CD4-positive, alpha-beta T cell treated with Interleukin-15 for 4 hours (primary cell): ENCODE measurements around the gene GAREM2.

Experiments used
- DNase-seq: peaks from one replicate; pipeline ENCODE4 v3.0.0-alpha.2; 2020; ENCODE audit warnings: low spot score

Gene GAREM2

DNA sequence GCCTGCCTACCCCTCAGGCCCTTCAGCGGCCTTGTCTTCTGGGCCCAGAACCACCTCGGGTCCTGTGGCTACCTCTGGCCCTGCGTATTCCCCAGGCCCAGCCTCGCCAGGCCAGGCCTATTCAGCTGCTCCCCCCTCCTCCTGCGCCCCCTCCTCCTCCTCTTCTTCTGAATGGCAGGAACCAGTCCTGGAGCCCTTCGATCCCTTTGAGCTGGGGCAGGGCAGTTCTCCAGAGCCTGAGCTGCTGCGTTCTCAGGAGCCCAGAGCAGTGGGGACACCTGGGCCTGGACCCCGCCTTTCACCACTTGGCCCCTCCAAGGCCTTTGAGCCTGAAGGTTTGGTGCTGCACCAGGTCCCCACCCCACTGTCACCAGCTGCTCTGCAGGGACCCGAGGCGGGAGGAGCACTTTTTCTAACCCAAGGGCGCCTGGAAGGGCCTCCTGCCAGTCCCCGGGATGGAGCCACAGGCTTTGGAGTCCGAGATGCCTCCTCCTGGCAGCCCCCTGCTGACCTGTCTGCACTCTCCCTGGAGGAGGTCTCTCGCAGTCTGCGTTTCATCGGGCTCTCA is 14.7 kb downstream of the GAREM2 start:
- no peak for DNase-seq

DNA sequence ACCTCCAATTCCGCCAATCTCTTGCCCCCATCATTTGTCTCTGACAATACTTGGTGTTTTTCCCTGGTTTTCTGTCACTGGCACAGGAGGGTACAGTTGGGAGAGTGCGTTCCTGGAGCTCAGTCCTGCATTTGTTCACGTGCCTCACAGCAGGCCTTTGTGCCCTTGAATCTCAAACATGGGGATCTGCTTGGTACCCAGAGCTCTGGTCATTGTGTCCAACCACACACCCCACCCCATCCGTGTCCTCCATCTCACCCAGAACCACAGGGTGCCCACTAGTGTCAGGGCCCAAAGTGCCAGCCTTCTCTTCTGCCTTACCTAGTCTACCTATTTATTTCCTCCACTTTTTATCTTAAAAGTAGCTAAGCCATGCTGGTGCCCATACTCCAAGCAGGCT is 16.2 kb downstream of the GAREM2 start:
- DNase-seq = no peak

DNA sequence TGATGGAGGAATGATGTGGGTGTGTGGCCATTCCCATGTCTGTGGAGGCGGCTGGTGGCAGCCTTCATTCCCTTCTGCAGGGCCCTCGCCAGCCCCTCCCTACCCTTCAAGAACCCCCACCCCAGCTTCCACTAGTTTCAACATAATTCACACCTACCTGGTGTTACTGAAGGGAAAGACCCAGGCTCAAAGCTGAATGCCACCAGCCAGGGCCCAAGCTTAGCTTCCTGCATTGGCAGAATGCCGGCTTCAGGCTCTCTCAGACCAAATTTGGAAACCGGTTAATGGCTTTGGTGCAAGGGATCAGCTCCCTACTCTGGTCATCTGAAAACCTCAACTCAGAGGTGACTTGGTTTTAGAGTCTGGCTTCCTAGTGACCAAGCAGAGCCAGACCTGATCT is 16.9 kb downstream of the GAREM2 start:
- no peak for DNase-seq

DNA sequence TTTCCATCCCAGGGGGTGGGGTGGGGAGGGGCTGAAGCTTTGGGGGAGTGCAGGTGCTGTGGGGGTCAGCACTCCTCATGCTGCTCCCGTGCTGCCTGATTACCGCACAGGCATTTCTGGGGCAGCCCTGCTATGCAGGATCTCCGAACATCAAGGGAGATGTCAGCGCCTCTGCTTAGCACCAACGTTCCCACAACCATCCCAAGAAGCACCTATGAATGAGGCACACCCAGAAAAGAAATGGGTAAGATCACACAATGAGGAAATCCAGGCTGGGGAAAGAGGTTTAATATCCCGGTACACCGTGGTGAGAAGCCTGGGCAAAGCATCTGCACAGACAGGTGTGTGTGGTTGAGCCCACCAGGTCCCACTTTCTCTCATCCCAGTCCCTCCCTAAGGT is 17.5 kb downstream of the GAREM2 start:
- no peak for DNase-seq

DNA sequence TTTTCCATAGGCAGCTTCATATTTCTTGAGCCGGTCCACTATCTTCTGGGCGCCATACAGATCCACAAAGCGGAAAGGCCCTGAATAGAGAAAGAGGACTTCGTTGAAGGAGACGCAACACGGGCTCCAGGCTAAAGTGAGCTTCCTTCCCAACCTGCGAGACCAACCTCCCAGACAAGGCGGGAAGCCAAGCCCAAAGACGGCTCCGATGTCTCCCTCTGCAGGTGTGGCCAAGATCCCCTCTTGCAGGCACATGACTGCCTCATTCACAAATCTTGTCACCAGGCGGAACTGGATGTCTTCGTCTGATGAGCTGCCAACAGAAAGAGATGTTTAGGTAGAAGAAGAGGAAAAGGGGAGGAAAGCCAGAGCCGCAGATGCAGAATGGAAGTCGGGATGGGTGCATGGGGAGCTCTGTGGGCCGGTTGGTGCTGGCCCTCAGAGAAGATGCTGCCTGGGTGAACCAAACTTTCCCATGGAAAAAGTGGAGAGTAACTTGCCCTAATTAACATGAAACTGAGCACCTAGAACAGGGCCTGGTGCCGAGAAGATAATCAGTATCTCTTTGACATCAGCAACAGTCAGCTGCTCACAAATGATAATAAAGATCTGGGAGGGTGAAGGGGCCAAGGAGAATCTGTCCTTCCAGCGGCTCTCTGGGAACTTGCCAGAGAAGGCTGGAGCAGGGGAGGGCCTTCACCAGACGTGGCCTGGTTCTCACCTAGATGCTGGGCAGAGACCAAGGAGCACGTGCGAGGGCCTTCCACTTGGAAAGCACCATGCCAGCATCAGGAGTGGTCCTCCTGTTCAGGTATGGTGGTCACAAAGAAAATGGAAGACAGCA is 18.6 kb downstream of the GAREM2 start:
- no peak for DNase-seq

GRCh38 chr2:26193578-26194231 is 20.8 kb downstream of the GAREM2 start:
- DNase-seq = no peak

DNA sequence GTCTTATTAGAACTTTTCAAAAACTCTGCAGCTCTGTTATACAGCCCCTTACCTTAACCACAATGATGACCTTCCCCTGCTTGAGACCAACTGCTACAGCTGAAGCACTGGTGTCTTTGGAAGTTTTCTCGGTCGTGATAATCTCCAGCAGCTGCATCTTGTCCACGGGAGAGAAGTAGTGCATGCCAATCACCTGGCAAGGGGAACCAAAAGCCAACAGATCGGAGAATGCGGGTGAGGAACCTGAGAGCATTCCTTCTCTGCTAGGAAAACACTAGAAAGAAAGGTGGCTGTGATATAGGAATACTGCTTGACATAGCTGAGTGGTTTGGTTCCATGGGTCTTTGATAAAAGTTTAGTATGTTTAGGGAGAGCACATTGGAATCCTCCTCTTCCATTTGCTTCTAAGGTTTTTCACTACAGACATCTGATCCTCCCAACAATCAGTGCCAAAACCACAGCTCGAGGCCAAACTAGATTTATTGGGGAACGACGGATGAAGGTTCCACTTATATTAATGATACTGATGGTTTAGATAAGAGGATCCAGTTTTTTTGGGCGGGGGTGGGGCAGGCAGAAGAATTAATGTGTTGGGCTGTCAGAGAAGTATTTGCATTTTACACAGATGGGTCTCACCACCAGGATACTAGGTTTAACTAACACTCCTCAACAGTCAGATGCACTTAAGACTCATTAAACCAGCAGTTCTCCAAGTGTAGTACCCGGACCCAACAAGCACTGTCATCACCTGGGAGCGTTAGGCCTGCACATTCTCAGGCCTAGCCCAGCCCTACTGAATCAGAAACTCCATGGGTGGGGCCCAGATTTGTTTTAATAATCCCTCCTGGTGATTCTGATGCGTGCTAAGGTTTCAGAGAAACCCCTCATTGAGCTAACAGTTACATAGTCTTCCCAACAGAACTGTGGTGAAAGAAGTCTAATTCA is 22.4 kb downstream of the GAREM2 start:
- DNase-seq = no peak

GRCh38 chr2:26196683-26197418 is 24.0 kb downstream of the GAREM2 start:
- no peak for DNase-seq

DNA sequence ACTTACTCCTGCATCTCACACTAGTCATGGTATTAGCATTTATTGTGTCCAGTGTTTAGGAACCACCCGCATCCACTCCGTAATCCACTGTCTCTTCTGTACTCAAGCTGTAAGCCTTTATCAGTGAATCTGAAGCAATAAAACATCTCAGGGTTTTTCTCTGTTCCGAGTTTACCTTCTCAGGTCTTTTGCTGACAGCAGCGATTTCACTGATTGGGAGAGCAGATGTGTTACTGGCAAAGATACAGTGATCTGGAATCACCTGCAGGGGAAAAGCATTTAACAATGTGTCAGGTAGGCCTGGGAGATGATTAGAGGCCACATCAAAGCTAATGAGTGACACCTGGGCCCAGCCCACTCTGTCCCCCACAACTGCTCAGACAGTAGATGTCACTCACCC is 24.6 kb downstream of the GAREM2 start:
- no peak for DNase-seq

DNA sequence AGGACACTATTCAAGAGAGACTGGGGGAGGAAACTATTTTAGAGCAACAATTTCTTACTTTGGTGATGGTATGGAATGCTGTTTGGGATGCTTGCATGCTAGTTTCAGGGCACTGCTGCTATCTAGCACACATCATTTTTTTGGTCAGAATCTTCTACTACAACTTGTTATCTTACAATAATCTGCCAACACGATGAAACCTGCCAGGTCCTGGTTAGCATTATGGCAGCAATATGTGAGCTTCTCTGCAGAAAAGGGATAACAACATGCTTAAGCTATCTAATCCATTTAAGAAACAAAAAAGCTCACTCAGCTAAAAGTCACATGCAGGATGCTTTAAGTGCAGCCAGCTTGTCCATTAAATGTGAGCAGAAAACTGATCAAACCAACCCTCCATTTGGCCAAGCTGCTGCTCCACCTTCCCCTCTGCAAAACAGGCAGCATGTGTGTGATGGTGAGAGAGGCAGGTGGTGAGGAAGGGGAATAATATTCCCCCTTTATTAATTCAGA is 30.1 kb downstream of the GAREM2 start:
- no peak for DNase-seq

GRCh38 chr2:26203906-26204305 is 31.0 kb downstream of the GAREM2 start:
- DNase-seq = no peak

DNA sequence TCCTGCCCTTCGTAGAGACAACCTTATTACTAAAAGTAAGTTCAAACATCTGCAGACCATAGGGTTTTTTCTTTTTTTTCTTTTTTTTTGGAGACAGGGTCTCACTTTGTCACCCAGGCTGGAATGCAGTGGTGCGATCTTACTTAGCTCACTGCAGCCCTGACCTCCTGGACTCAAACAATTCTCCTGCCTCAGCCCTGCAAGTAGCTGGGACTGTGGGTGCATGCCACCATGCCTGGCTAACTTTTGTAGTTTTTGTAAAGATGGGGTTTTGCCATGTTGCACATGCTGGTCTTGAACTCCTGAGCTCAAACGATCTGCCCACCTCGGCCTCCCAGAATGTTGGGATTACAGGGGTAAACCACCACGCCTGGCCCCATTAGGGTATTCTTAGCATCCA is 39.1 kb downstream of the GAREM2 start:
- DNase-seq = no peak

- no peak for DNase-seq
Observed at GRCh38 chr2:26214759-26215158, 41.9 kb downstream of the GAREM2 start.

DNA sequence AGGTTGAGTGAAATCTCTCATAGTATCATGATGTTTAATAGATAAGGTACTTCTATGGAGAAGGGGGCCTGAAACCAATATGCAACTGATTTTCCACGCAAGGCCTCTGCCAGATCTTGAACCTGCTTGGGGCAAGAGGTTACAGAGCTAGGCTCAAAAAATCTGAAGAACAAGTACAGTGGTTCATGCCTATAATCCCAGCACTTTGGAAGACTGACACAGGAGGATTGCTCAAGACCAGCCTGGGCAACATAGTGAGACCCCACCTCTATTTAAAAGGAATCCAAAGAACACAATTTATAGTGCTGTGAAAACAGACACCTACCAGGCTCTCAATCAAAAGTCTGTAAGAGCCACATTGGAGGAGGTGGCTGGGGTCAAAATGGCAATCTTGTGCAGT is 42.9 kb downstream of the GAREM2 start:
- no peak for DNase-seq

GRCh38 chr2:26216587-26216986 is 43.7 kb downstream of the GAREM2 start:
- no peak for DNase-seq

- no peak for DNase-seq
Observed at GRCh38 chr2:26217720-26218119, 44.8 kb downstream of the GAREM2 start.

DNA sequence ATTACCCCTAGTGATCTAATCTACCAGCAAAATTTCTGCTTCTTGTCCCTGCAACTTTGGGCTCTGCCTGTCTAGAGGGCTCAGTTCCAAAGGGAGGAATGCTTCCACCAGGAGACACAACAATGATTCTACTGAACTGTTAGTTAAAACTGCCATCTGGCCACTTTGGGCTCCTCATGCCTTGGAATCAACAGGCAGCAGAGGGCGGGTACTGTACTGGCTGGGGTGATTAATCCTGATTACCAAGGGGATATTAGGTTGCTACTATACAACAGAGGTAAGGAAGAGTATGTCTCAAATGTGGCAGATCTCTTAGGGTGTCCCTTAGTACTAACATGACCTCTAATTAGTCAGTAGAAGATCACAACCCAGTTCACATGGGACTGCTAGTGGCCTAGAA is 50.1 kb downstream of the GAREM2 start:
- DNase-seq = no peak

DNA sequence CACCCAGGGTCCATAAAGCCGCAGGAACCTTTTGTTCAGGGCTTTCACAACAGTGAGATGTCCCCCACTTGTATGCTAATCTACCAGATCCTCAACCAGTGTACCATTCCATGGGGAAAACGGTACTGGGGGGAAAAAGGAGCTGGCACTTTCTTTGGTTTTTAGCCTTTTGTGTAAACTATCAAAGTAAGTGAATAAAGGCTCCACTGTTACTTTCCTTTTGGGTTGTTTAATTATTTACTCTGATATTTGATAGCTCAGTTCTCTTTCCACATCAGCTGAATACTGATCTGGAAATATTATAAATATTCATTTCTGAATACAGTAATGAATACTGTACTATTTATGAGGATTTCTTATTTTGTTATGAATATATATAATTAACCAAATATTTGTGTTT is 51.2 kb downstream of the GAREM2 start:
- DNase-seq = no peak

DNA sequence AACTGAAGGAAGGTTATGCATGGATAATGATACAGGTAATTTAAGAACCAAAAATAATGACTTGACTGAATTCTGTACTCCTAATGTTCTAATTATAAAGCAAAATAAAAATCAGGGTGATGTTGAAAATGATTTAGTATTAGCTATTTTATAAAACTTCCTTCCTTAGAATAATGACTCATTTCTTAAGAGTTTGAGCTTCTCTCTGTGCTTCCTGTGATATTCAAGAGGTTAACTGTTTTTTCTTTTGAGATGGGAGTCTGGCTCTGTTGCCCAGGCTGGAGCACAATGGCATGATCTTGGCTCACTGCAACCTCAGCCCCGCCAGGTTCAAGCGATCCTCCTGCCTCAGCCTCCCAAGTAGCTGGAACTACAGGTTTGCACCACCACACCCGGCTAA is 56.7 kb downstream of the GAREM2 start:
- no peak for DNase-seq

- DNase-seq = no peak
Observed at GRCh38 chr2:26230806-26231205, 57.9 kb downstream of the GAREM2 start.

DNA sequence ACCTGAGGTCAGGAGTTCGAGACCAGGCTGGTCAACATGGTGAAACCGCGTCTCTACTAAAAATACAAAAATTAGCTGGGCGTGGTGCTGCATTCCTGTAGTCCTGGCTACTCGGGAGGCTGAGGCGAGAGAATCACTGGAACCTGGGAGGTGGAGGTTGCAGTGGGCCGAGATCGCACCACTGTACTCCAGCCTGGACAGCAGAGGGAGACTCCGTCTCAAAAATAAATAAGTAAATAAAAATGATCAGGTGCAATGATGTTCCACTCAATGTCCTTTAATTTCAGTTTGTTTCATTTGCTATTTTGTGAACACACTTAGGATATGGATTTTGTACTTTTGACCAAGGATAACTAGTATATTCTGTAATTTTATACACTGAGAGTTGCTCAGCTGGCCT is 62.2 kb downstream of the GAREM2 start:
- no peak for DNase-seq
